GM12865 (cell line): ENCODE data around the gene LIN28A.
"Not testable (repeated sequence)": the region's sequence is repeated elsewhere in the genome, so short reads cannot be mapped to it uniquely, and the experiment has no call there.

Source experiments
- DNase-seq: peaks from one replicate; pipeline ENCODE4 v3.0.0; 2010; ENCODE audit warnings: low read depth
- H3K4me3 ChIP-seq: 2 replicates; pipeline ENCODE4 v1.5.1; 2011; ENCODE audit warnings: mild to moderate bottlenecking, low read depth, low read length, control low read depth
- TF ChIP-seq, protein P1 (sequence below): IDR thresholded peaks from 2 replicates; pipeline ENCODE4 v1.5.1; 2011; ENCODE audit warnings: low read length, control low read depth, low read depth, inconsistent platforms; ENCODE audit not compliant: insufficient read depth; ENCODE audit errors: missing control alignments

Gene LIN28A

DNA sequence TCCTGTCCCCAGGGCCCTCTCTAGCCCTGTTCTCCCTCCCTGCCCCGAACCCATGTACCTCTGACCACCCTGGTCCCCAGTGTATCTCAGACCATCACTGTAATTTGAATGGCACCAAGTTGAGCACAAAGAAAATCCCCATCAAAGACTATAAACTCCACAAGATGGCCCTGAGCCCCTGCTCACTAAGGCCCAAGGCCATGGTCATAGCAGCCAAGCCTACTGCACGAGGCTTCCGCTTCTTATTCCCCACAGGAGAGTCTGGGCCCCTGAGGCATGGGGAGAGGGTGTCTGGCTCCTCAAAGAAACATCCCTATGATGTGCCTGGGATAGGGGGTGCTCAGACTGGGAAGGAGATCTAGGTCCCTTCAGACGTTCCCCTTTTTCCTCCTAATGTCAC lies 42.6 kb upstream of the LIN28A start:
- no peak overlapping the region for H3K4me3 ChIP-seq
- TF ChIP-seq, protein P1, sequence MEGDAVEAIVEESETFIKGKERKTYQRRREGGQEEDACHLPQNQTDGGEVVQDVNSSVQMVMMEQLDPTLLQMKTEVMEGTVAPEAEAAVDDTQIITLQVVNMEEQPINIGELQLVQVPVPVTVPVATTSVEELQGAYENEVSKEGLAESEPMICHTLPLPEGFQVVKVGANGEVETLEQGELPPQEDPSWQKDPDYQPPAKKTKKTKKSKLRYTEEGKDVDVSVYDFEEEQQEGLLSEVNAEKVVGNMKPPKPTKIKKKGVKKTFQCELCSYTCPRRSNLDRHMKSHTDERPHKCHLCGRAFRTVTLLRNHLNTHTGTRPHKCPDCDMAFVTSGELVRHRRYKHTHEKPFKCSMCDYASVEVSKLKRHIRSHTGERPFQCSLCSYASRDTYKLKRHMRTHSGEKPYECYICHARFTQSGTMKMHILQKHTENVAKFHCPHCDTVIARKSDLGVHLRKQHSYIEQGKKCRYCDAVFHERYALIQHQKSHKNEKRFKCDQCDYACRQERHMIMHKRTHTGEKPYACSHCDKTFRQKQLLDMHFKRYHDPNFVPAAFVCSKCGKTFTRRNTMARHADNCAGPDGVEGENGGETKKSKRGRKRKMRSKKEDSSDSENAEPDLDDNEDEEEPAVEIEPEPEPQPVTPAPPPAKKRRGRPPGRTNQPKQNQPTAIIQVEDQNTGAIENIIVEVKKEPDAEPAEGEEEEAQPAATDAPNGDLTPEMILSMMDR, result no peak
- no peak for DNase-seq

GRCh38 chr1:26368486-26368885 lies 42.1 kb upstream of the LIN28A start:
- TF ChIP-seq, protein P1, result no peak
- H3K4me3 ChIP-seq, result no peak overlapping the region
- DNase-seq, result no peak

- TF ChIP-seq, protein P1, result no peak
- H3K4me3 ChIP-seq, result no peak overlapping the region
- DNase-seq, result no peak
Measured at GRCh38 chr1:26370591-26371382, 39.8 kb upstream of the LIN28A start.

DNA sequence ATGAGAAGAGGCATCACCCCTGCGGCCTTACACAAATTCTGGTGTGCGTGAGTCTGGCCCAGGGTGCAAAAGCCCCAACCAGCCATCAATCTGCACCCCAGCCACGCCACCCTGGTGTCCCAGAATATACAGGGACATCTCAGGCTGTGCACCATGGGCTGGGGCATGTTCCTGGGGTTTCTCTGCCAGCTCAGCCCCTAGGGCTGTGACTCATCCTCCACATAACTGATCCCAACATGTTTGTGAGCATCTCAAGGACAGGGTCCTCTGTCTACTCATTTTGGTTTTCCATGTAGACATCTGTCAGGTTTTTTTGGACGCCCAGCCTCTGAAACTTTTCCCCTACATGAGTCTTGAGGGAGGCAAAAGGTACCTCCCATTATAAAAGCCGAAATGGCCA lies 38.6 kb upstream of the LIN28A start:
- H3K4me3 ChIP-seq, result no peak overlapping the region
- no peak for DNase-seq
- TF ChIP-seq, protein P1, result no peak

GRCh38 chr1:26372611-26373010 lies 38.0 kb upstream of the LIN28A start, which contains the start of gene ZNF683:
TSS of gene ZNF683 (minus strand) at chr1:26372750. CDS start at chr1:26368571, 4,179 bp downstream.
- DNase-seq, H3K4me3 ChIP-seq: not testable (repeated sequence)

GRCh38 chr1:26373281-26373680 lies 37.3 kb upstream of the LIN28A start:
- no peak for DNase-seq
- TF ChIP-seq, protein P1, result no peak
- no peak overlapping the region for H3K4me3 ChIP-seq

GRCh38 chr1:26373789-26374188 lies 36.8 kb upstream of the LIN28A start:
- TF ChIP-seq, protein P1, result no peak
- no peak overlapping the region for H3K4me3 ChIP-seq
- DNase-seq, result no peak

DNA sequence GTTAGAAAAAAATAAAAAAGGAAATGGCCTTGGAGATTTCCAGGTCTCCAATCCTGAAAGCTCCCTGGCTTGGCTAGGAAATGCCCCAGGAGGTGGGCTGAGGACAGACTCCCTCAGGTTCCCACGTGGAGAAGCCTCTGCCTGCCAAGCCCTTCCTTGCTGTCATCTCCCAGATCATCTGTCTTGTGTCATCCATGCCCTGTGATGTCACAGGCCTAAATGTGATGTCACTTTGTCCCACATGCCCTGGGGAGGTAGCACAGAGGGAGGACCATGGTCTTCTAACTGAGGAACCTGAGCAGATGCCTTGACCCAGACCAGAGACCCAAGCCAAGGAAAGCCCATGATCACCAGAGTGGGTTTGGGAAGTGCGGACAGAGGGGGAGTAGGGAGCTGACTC lies 36.3 kb upstream of the LIN28A start:
- DNase-seq, H3K4me3 ChIP-seq: not testable (repeated sequence)
